ENCODE measurements around the gene LMX1B.

- TF ChIP-seq CTCF (IDR thresholded peaks at IDR 0.05): no peak
- TF ChIP-seq POLR2A (IDR thresholded peaks at IDR 0.05): no peak
Measured at GRCh38 chr9:126587187-126588185, 26.2 kb upstream of the LMX1B start.
